Neural crest cell (in vitro differentiated cells): Measurements from ENCODE around the gene TOLLIP. TPM values are rescaled to one million over a fixed set of nuclear protein-coding genes. Genes with fewer than 3 reads are reported as not detected.
"Not testable (repeated sequence)": the region's sequence is repeated elsewhere in the genome, so short reads cannot be mapped to it uniquely, and the experiment has no call there.

Source experiments
- DNase-seq: peaks from one replicate; pipeline ENCODE4 v3.0.0; 2021; ENCODE audit warnings: low read depth, mixed read lengths, low spot score
- H3K27ac Mint-ChIP-seq: one replicate; pipeline ENCODE4 v1.8.0; 2021; ENCODE audit warnings: mild to moderate bottlenecking, mixed read lengths; ENCODE audit not compliant: unreplicated experiment
- H3K27me3 Mint-ChIP-seq: 2 replicates; pipeline ENCODE4 v1.8.0; 2021; ENCODE audit warnings: low read depth, mild to moderate bottlenecking, mixed read lengths
- H3K36me3 Mint-ChIP-seq: 2 replicates; pipeline ENCODE4 v1.8.0; 2021; ENCODE audit warnings: low read depth, mild to moderate bottlenecking, mixed read lengths
- H3K4me1 Mint-ChIP-seq: 2 replicates; pipeline ENCODE4 v1.8.0; 2021; ENCODE audit warnings: mixed read lengths
- H3K4me3 Mint-ChIP-seq: one replicate; pipeline ENCODE4 v1.8.0; 2021; ENCODE audit warnings: mild to moderate bottlenecking, mixed read lengths
- H3K9me3 Mint-ChIP-seq: 2 replicates; pipeline ENCODE4 v1.8.0; 2021; ENCODE audit warnings: mixed read lengths
- total RNA-seq: library from RNA; stranded (reverse); gene quantifications from 2 replicates; pipeline ENCODE4 v1.2.1, GENCODE V29; 2021
- TF ChIP-seq, protein P1 (sequence below): fragments of 200-600 bp; sonication (generic); conservative IDR thresholded peaks from 2 replicates; pipeline ENCODE4 v1.5.0; 2021; ENCODE audit warnings: antibody characterized with exemption, mild to moderate bottlenecking

TOLLIP gene
- total RNA-seq, 1 donor from 2014 or later, result 40.3 TPM

DNA sequence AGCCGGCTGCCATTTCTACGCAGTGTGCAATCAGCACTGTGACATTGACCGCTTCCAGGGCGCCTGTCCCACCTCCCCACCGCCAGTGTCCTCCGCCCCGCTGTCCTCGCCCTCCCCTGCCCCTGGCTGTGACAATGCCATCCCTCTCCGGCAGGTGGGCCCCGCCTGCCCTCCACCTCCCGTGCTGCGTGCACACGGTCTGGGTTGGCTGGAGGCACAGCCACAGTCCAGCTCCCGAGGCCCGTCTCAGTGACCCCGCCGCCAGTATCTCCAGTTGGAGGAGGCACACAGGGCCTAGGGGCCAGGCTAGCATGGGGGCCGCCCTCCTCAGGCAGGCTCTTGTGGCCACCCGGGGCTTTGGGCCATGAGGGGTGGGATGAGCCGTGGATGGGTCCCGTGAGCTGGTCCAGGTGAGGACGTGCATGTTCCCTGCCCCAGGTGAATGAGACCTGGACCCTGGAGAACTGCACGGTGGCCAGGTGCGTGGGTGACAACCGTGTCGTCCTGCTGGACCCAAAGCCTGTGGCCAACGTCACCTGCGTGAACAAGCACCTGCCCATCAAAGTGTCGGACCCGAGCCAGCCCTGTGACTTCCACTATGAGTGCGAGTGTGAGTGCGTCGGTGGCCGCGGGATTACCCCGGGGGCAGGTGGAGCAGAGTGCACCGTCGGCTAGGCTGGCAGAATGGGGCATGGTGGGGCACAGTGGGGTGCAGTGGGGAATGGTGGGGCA lies 56.9 kb downstream of the TOLLIP start:
- DNase-seq, result no peak
- TF ChIP-seq, protein P1, sequence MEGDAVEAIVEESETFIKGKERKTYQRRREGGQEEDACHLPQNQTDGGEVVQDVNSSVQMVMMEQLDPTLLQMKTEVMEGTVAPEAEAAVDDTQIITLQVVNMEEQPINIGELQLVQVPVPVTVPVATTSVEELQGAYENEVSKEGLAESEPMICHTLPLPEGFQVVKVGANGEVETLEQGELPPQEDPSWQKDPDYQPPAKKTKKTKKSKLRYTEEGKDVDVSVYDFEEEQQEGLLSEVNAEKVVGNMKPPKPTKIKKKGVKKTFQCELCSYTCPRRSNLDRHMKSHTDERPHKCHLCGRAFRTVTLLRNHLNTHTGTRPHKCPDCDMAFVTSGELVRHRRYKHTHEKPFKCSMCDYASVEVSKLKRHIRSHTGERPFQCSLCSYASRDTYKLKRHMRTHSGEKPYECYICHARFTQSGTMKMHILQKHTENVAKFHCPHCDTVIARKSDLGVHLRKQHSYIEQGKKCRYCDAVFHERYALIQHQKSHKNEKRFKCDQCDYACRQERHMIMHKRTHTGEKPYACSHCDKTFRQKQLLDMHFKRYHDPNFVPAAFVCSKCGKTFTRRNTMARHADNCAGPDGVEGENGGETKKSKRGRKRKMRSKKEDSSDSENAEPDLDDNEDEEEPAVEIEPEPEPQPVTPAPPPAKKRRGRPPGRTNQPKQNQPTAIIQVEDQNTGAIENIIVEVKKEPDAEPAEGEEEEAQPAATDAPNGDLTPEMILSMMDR, result no peak
- H3K27me3 Mint-ChIP-seq, result no peaks in the 10 kb centered on the region
- no peak overlapping the region for H3K27ac Mint-ChIP-seq
- no peak overlapping the region for H3K4me3 Mint-ChIP-seq
- H3K4me1 Mint-ChIP-seq, result no peaks in the 10 kb centered on the region
- H3K36me3 Mint-ChIP-seq, result peaks cover 7% of the 10 kb centered on the region
- H3K9me3 Mint-ChIP-seq, result peaks cover 3% of the 10 kb centered on the region

DNA sequence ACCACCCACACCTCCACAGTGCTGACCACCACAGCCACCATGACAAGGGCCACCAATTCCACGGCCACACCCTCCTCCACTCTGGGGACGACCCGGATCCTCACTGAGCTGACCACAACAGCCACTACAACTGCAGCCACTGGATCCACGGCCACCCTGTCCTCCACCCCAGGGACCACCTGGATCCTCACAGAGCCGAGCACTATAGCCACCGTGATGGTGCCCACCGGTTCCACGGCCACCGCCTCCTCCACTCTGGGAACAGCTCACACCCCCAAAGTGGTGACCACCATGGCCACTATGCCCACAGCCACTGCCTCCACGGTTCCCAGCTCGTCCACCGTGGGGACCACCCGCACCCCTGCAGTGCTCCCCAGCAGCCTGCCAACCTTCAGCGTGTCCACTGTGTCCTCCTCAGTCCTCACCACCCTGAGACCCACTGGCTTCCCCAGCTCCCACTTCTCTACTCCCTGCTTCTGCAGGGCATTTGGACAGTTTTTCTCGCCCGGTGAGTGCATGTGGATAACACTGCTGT lies 58.1 kb downstream of the TOLLIP start:
- Mint-ChIP-seq H3K9me3 (peaks cover 3% of the 10 kb centered on the region), H3K27ac (no peak overlapping the region), H3K4me3 (no peak overlapping the region), H3K27me3 (no peaks in the 10 kb centered on the region), H3K4me1 (no peaks in the 10 kb centered on the region), H3K36me3 (peaks cover 7% of the 10 kb centered on the region)
- TF ChIP-seq, protein P1, result no peak
- no peak for DNase-seq

DNA sequence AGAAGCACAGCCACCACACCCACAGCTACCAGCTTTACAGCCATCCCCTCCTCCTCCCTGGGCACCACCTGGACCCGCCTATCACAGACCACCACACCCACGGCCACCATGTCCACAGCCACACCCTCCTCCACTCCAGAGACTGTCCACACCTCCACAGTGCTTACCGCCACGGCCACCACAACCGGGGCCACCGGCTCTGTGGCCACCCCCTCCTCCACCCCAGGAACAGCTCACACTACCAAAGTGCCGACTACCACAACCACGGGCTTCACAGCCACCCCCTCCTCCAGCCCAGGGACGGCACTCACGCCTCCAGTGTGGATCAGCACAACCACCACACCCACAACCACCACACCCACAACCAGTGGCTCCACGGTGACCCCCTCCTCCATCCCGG lies 59.0 kb downstream of the TOLLIP start:
- not testable (repeated sequence) for H3K4me3 Mint-ChIP-seq, H3K9me3 Mint-ChIP-seq, DNase-seq, H3K4me1 Mint-ChIP-seq, H3K27me3 Mint-ChIP-seq, H3K27ac Mint-ChIP-seq, H3K36me3 Mint-ChIP-seq

DNA sequence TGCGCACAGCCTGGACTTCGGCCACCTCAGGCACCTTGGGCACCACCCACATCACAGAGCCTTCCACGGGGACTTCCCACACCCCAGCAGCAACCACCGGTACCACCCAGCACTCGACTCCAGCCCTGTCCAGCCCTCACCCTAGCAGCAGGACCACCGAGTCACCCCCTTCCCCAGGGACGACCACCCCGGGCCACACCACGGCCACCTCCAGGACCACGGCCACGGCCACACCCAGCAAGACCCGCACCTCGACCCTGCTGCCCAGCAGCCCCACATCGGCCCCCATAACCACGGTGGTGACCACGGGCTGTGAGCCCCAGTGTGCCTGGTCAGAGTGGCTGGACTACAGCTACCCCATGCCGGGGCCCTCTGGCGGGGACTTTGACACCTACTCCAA lies 60.5 kb downstream of the TOLLIP start:
- H3K27me3 Mint-ChIP-seq, H3K27ac Mint-ChIP-seq, DNase-seq, H3K4me3 Mint-ChIP-seq, H3K4me1 Mint-ChIP-seq, H3K36me3 Mint-ChIP-seq, H3K9me3 Mint-ChIP-seq: not testable (repeated sequence)

DNA sequence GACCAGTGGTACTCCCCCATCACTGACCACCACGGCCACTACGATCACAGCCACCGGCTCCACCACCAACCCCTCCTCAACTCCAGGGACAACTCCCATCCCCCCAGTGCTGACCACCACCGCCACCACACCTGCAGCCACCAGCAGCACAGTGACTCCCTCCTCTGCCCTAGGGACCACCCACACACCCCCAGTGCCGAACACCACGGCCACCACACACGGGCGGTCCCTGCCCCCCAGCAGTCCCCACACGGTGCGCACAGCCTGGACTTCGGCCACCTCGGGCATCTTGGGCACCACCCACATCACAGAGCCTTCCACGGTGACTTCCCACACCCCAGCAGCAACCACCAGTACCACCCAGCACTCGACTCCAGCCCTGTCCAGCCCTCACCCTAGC lies 62.4 kb downstream of the TOLLIP start:
- not testable (repeated sequence) for H3K36me3 Mint-ChIP-seq, DNase-seq, H3K27me3 Mint-ChIP-seq, H3K9me3 Mint-ChIP-seq, H3K4me3 Mint-ChIP-seq, H3K27ac Mint-ChIP-seq, H3K4me1 Mint-ChIP-seq

DNA sequence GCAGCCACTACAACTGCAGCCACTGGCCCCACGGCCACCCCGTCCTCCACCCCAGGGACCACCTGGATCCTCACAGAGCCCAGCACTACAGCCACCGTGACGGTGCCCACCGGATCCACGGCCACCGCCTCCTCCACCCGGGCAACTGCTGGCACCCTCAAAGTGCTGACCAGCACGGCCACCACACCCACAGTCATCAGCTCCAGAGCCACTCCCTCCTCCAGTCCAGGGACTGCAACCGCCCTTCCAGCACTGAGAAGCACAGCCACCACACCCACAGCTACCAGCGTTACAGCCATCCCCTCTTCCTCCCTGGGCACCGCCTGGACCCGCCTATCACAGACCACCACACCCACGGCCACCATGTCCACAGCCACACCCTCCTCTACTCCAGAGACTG lies 63.1 kb downstream of the TOLLIP start:
- not testable (repeated sequence) for H3K4me3 Mint-ChIP-seq, H3K27me3 Mint-ChIP-seq, DNase-seq, H3K36me3 Mint-ChIP-seq, H3K9me3 Mint-ChIP-seq, H3K27ac Mint-ChIP-seq, H3K4me1 Mint-ChIP-seq

DNA sequence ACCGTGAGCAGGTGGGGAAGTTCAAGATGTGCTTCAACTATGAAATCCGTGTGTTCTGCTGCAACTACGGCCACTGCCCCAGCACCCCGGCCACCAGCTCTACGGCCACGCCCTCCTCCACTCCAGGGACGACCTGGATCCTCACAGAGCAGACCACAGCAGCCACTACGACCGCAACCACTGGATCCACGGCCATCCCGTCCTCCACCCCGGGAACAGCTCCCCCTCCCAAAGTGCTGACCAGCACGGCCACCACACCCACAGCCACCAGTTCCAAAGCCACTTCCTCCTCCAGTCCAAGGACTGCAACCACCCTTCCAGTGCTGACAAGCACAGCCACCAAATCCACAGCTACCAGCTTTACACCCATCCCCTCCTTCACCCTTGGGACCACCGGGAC lies 63.7 kb downstream of the TOLLIP start:
- H3K27ac Mint-ChIP-seq, H3K27me3 Mint-ChIP-seq, H3K4me3 Mint-ChIP-seq, DNase-seq, H3K36me3 Mint-ChIP-seq, H3K9me3 Mint-ChIP-seq, H3K4me1 Mint-ChIP-seq: not testable (repeated sequence)

DNA sequence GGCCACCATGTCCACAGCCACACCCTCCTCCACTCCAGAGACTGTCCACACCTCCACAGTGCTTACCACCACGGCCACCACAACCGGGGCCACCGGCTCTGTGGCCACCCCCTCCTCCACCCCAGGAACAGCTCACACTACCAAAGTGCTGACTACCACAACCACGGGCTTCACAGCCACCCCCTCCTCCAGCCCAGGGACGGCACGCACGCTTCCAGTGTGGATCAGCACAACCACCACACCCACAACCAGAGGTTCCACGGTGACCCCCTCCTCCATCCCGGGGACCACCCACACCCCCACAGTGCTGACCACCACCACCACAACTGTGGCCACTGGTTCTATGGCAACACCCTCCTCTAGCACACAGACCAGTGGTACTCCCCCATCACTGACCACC lies 64.9 kb downstream of the TOLLIP start:
- not testable (repeated sequence) for H3K9me3 Mint-ChIP-seq, H3K4me1 Mint-ChIP-seq, H3K36me3 Mint-ChIP-seq, H3K27ac Mint-ChIP-seq, H3K4me3 Mint-ChIP-seq, H3K27me3 Mint-ChIP-seq, DNase-seq

DNA sequence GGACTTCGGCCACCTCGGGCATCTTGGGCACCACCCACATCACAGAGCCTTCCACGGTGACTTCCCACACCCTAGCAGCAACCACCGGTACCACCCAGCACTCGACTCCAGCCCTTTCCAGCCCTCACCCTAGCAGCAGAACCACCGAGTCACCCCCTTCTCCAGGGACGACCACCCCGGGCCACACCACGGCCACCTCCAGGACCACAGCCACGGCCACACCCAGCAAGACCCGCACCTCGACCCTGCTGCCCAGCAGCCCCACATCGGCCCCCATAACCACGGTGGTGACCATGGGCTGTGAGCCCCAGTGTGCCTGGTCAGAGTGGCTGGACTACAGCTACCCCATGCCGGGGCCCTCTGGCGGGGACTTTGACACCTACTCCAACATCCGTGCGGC lies 65.9 kb downstream of the TOLLIP start:
- H3K9me3 Mint-ChIP-seq, H3K36me3 Mint-ChIP-seq, DNase-seq: not testable (repeated sequence)

DNA sequence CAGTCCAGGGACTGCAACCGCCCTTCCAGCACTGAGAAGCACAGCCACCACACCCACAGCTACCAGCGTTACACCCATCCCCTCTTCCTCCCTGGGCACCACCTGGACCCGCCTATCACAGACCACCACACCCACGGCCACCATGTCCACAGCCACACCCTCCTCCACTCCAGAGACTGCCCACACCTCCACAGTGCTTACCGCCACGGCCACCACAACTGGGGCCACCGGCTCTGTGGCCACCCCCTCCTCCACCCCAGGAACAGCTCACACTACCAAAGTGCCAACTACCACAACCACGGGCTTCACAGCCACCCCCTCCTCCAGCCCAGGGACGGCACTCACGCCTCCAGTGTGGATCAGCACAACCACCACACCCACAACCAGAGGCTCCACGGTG lies 66.7 kb downstream of the TOLLIP start:
- H3K9me3 Mint-ChIP-seq, H3K27ac Mint-ChIP-seq, DNase-seq, H3K36me3 Mint-ChIP-seq, H3K4me1 Mint-ChIP-seq, H3K4me3 Mint-ChIP-seq, H3K27me3 Mint-ChIP-seq: not testable (repeated sequence)

More for the DNA sequence above, 65.9 kb downstream of the TOLLIP start:
- not testable (repeated sequence) for H3K4me3 Mint-ChIP-seq, H3K4me1 Mint-ChIP-seq, H3K27me3 Mint-ChIP-seq, H3K27ac Mint-ChIP-seq
